Muscle layer of duodenum (tissue), 2 donors: ENCODE measurements around the gene METTL25.

Experiments used
- H3K27ac ChIP-seq: one replicate; pipeline ENCODE4 v1.7.0; 2013; ENCODE audit warnings: mild to moderate bottlenecking, low read length
- H3K27me3 ChIP-seq: one replicate; pipeline ENCODE4 v1.7.0; 2013; ENCODE audit warnings: low read depth, mild to moderate bottlenecking, control low read depth, low read length
- H3K36me3 ChIP-seq, 2 donors: one replicate each; pipeline ENCODE4 v1.7.0; 2013; ENCODE audit warnings: low read length in 2 of 2, control low read depth in 1 of 2, mild to moderate bottlenecking in 1 of 2; ENCODE audit not compliant: insufficient read depth in 2 of 2, control insufficient read depth in 1 of 2
- H3K4me1 ChIP-seq, 2 donors: one replicate each; pipeline ENCODE4 v1.7.0; 2013; ENCODE audit warnings: low read length in 2 of 2, mild to moderate bottlenecking in 2 of 2, control low read depth in 1 of 2, moderate library complexity in 1 of 2; ENCODE audit not compliant: insufficient read depth in 2 of 2, control insufficient read depth in 1 of 2
- H3K4me3 ChIP-seq, 2 donors: one replicate each; pipeline ENCODE4 v1.7.0; 2013; ENCODE audit warnings: low read length in 2 of 2, low read depth in 1 of 2, mild to moderate bottlenecking in 1 of 2
- H3K9me3 ChIP-seq, 2 donors: one replicate each; pipeline ENCODE4 v1.7.0; 2013; ENCODE audit warnings: low read length in 2 of 2, control low read depth in 1 of 2, mild to moderate bottlenecking in 1 of 2; ENCODE audit not compliant: control insufficient read depth in 1 of 2
- donor health status: healthy.

The METTL25 gene

GRCh38 chr12:82470906-82471512 lies 112.7 kb downstream of the METTL25 start:
- H3K9me3 ChIP-seq: no peaks in the 10 kb centered on the region
- no peaks in the 10 kb centered on the region for H3K4me1 ChIP-seq
- no peaks in the 10 kb centered on the region for H3K27me3 ChIP-seq
- H3K4me3 ChIP-seq: no peak overlapping the region
- H3K36me3 ChIP-seq: peaks cover 4 to 42% of the 10 kb centered on the region in 2 donors
- no peak overlapping the region for H3K27ac ChIP-seq

GRCh38 chr12:82473111-82473754 lies 114.9 kb downstream of the METTL25 start:
- H3K36me3 ChIP-seq: peaks cover 4 to 42% of the 10 kb centered on the region in 2 donors
- no peaks in the 10 kb centered on the region for H3K4me1 ChIP-seq
- H3K4me3 ChIP-seq: no peak overlapping the region

GRCh38 chr12:82474181-82474797 lies 116.0 kb downstream of the METTL25 start:
- H3K9me3 ChIP-seq: no peaks in the 10 kb centered on the region
- H3K27me3 ChIP-seq: no peaks in the 10 kb centered on the region
- H3K36me3 ChIP-seq: peaks cover 4 to 37% of the 10 kb centered on the region in 2 donors
- no peaks in the 10 kb centered on the region for H3K4me1 ChIP-seq
- H3K27ac ChIP-seq: no peak overlapping the region
- H3K4me3 ChIP-seq: no peak overlapping the region

More at GRCh38 chr12:82473111-82473754, 114.9 kb downstream of the METTL25 start:
- Histone ChIP-seq H3K27ac (no peak overlapping the region), H3K9me3 (no peaks in the 10 kb centered on the region), H3K27me3 (no peaks in the 10 kb centered on the region)

- Histone ChIP-seq H3K27me3 (no peaks in the 10 kb centered on the region), H3K27ac (no peak overlapping the region), H3K36me3 (peaks cover 4 to 33% of the 10 kb centered on the region in 2 donors), H3K4me1 (no peaks in the 10 kb centered on the region), H3K4me3 (no peak overlapping the region), H3K9me3 (no peaks in the 10 kb centered on the region)
Measured at GRCh38 chr12:82474798-82475184, 116.5 kb downstream of the METTL25 start.

GRCh38 chr12:82475211-82475610 lies 116.9 kb downstream of the METTL25 start:
- no peaks in the 10 kb centered on the region for H3K9me3 ChIP-seq
- no peak overlapping the region for H3K27ac ChIP-seq
- no peaks in the 10 kb centered on the region for H3K27me3 ChIP-seq
- no peaks in the 10 kb centered on the region for H3K4me1 ChIP-seq
- peaks cover 4 to 33% of the 10 kb centered on the region in 2 donors for H3K36me3 ChIP-seq
- H3K4me3 ChIP-seq: no peak overlapping the region

- Histone ChIP-seq H3K27ac (no peak overlapping the region), H3K9me3 (no peaks in the 10 kb centered on the region), H3K4me3 (no peak overlapping the region), H3K27me3 (no peaks in the 10 kb centered on the region), H3K4me1 (no peaks in the 10 kb centered on the region), H3K36me3 (peaks cover 4 to 22% of the 10 kb centered on the region in 2 donors)
Measured at GRCh38 chr12:82476511-82476910, 118.2 kb downstream of the METTL25 start.

GRCh38 chr12:82479511-82479910 lies 121.2 kb downstream of the METTL25 start:
- H3K4me3 ChIP-seq: no peak overlapping the region
- H3K9me3 ChIP-seq: peaks cover 0 to 3% of the 10 kb centered on the region in 2 donors
- no peak overlapping the region for H3K27ac ChIP-seq
- no peaks in the 10 kb centered on the region for H3K36me3 ChIP-seq
- H3K27me3 ChIP-seq: no peaks in the 10 kb centered on the region
- H3K4me1 ChIP-seq: no peaks in the 10 kb centered on the region

GRCh38 chr12:82480606-82481005 lies 122.3 kb downstream of the METTL25 start:
- Histone ChIP-seq H3K4me3 (no peak overlapping the region), H3K27me3 (no peaks in the 10 kb centered on the region), H3K4me1 (no peaks in the 10 kb centered on the region), H3K9me3 (peaks cover 0 to 6% of the 10 kb centered on the region in 2 donors), H3K27ac (no peak overlapping the region), H3K36me3 (no peaks in the 10 kb centered on the region)

GRCh38 chr12:82481954-82482353 lies 123.6 kb downstream of the METTL25 start:
- Histone ChIP-seq H3K4me3 (no peak overlapping the region), H3K36me3 (no peaks in the 10 kb centered on the region), H3K4me1 (no peaks in the 10 kb centered on the region), H3K9me3 (peaks cover 0 to 7% of the 10 kb centered on the region in 2 donors), H3K27me3 (no peaks in the 10 kb centered on the region), H3K27ac (no peak overlapping the region)

GRCh38 chr12:82486524-82487235 lies 128.4 kb downstream of the METTL25 start:
- Histone ChIP-seq H3K4me3 (no peak overlapping the region), H3K36me3 (no peaks in the 10 kb centered on the region), H3K27me3 (no peaks in the 10 kb centered on the region), H3K9me3 (peaks cover 5 to 7% of the 10 kb centered on the region in 2 donors), H3K27ac (no peak overlapping the region), H3K4me1 (no peaks in the 10 kb centered on the region)

GRCh38 chr12:82504409-82504808 lies 146.1 kb downstream of the METTL25 start:
- Histone ChIP-seq H3K36me3 (no peaks in the 10 kb centered on the region), H3K4me3 (no peak overlapping the region), H3K27ac (no peak overlapping the region), H3K4me1 (no peaks in the 10 kb centered on the region), H3K27me3 (no peaks in the 10 kb centered on the region), H3K9me3 (no peaks in the 10 kb centered on the region)
